Heart left ventricle (tissue), 16 donors: Measurements from ENCODE around the gene DGKG. TPM values are rescaled to one million over a fixed set of nuclear protein-coding genes. Genes with fewer than 3 reads are reported as not detected.

ENCODE experiments used
- ATAC-seq, 4 donors: fragments of 200-7000 bp; cut with Tn5 transposase; one replicate each; pipeline ENCODE4 v1.9.1; 2020 to 2022; ENCODE audit warnings: moderate library complexity in 4 of 4, mild to moderate bottlenecking in 3 of 4, moderate number of reproducible peaks in 1 of 4
- DNase-seq, 5 donors: peaks; one replicate each; pipeline ENCODE4 v3.0.0-alpha.2; 2020
- H3K27ac ChIP-seq, 12 donors: fragments of 200-600 bp; sonication (generic) in 4 of 12; one replicate each; pipeline versions ENCODE4 v1.5.0 to v1.8.0; 2016 to 2022; ENCODE audit warnings: mild to moderate bottlenecking in 2 of 12
- H3K27me3 ChIP-seq, 9 donors: fragments of 200-600 bp; sonication (generic) in 2 of 9; one replicate each; pipeline versions ENCODE4 v1.5.1 to v1.8.0; 2016 to 2022; ENCODE audit warnings: mild to moderate bottlenecking in 3 of 9
- H3K36me3 ChIP-seq, 9 donors: fragments of 200-600 bp; sonication (generic) in 2 of 9; one replicate each; pipeline versions ENCODE4 v1.5.0 to v1.8.0; 2018 to 2022; ENCODE audit warnings: mild to moderate bottlenecking in 2 of 9
- H3K4me1 ChIP-seq, 12 donors: fragments of 200-600 bp; sonication (generic) in 4 of 12; one replicate each; pipeline versions ENCODE4 v1.5.0 to v1.8.0; 2016 to 2022; ENCODE audit warnings: mild to moderate bottlenecking in 3 of 12
- H3K4me3 ChIP-seq, 12 donors: fragments of 200-600 bp; sonication (generic) in 4 of 12; one replicate each; pipeline versions ENCODE4 v1.5.0 to v1.8.0; 2017 to 2022; ENCODE audit warnings: mild to moderate bottlenecking in 9 of 12, moderate library complexity in 4 of 12
- H3K9me3 ChIP-seq, 12 donors: fragments of 200-600 bp; sonication (generic) in 4 of 12; one replicate each; pipeline versions ENCODE4 v1.5.0 to v1.8.0; 2016 to 2022; ENCODE audit warnings: mild to moderate bottlenecking in 1 of 12
- POLR2A ChIP-seq, 2 donors: fragments of 450-650 bp; IDR thresholded peaks; one replicate each; pipeline ENCODE4 v1.6.1; 2017; ENCODE audit warnings: antibody characterized with exemption in 2 of 2, mild to moderate bottlenecking in 2 of 2, moderate library complexity in 2 of 2
- WGBS, 4 donors: extraction: QIAGEN DNeasy Blood & Tissue Kit in 2 of 4; methylation state at CpG; one replicate each; pipeline versions ENCODE4 v1.1.5 to v1.1.7; 2013 to 2018; 5-methylcytosine and 5-hydroxymethylcytosine counted together
- intact Hi-C, 10 donors: fragments of 100-400 bp; cut with DNase I; formaldehyde crosslinking; loops; one replicate each; pipeline versions ENCODE4 v1.11.1 to v1.14.2; 2022
- polyA plus RNA-seq, 2 donors: library from polyadenylated mRNA; stranded (reverse); fragments of 200-250 nt; gene quantifications; one replicate each; pipeline ENCODE4 v1.2.3, GENCODE V29; 2013
- total RNA-seq, 9 donors: library from RNA; depleted of rRNA in 2 of 9; stranded (reverse); fragments of >200 nt in 2 of 9; fragmentation: NEBNext Ultra II Directional in 3 of 9; extraction: Animal tissue kit (Norgen Biotek cat#: 25700) in 3 of 9; gene quantifications; one replicate each; pipeline versions ENCODE4 v1.1.0 to v1.2.4, GENCODE V29; 2016 to 2023
- TF ChIP-seq, protein P1 (sequence below), 12 donors: fragments of 200-600 bp; sonication (generic) in 4 of 12; IDR thresholded peaks; one replicate each; pipeline versions ENCODE4 v1.5.0 to v1.8.0; 2018 to 2022; ENCODE audit warnings: antibody characterized with exemption in 12 of 12, mild to moderate bottlenecking in 5 of 12
- donor health status: ischemic (EF 13 %, LVEDD 7.1; RV severe dilation, severe dysfunction).
- donor health status: healthy with polysubstance abuse.
- donor health status: DM: no; HTN: yes; CAD: no.
- donor health status: DM: no; HTN: no; CAD: no.
- donor health status: ischemic (EF 25% LVEDD 6.9; RV normal size, moderate dysfunction).
- donor health status: ischemic (EF 25% LVEDD 5.7; RV mildly dilated, moderate dysfunction).
- donor health status: healthy.
- donor health status: DM: yes; HTN: yes; CAD: no.
- donor health status: ischemic (EF 35%, LVEDD 5.7; RV mildly dilated, moderate dysfunction).
- donor health status: nonischemic (EF 11% LVEDD 7.7; RV severe dilation, severe dysfunction).
- donor health status: DM: yes; HTN: yes; CAD: no.
- donor health status: PGD.
- donor health status: ischemic (EF 29% LVEDD 5.4; RV normal size, mild dysfunction).
- donor health status: nonischemic (EF 23%, LVEDD 6.1; RV moderate dilation, normal function).

The DGKG gene
- total and polyA plus RNA-seq, 11 donors, result 9.0 to 59.3 (median 32.0) TPM

DNA sequence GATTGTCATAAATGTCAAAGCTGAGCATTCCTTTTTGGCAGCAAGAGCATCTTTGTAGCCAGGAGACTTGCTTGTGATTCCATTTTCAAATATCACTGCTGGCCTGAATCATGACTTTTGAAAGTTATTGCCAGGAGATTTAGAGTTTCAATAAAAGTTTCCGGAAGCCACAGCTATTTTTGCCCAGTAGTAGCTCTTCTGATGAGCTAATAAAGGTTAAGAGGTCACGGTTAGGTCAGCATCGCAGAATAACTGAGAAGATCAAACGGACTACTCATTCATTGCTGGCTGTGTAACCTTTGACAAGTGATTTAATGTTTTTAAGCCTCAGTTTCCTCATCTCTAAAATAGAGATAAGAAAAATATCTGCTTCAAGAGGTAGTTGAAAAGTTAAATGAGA, 148.1 kb downstream of the DGKG start:
- TF ChIP-seq POLR2A (IDR thresholded peaks at IDR 0.05), result no peak
- TF ChIP-seq, protein P1, sequence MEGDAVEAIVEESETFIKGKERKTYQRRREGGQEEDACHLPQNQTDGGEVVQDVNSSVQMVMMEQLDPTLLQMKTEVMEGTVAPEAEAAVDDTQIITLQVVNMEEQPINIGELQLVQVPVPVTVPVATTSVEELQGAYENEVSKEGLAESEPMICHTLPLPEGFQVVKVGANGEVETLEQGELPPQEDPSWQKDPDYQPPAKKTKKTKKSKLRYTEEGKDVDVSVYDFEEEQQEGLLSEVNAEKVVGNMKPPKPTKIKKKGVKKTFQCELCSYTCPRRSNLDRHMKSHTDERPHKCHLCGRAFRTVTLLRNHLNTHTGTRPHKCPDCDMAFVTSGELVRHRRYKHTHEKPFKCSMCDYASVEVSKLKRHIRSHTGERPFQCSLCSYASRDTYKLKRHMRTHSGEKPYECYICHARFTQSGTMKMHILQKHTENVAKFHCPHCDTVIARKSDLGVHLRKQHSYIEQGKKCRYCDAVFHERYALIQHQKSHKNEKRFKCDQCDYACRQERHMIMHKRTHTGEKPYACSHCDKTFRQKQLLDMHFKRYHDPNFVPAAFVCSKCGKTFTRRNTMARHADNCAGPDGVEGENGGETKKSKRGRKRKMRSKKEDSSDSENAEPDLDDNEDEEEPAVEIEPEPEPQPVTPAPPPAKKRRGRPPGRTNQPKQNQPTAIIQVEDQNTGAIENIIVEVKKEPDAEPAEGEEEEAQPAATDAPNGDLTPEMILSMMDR (IDR thresholded peaks at IDR 0.05), result no peak
- no peak for ATAC-seq
- intact Hi-C loops, result loop anchor here in 1 of 10 donors (5.0 kb wide), 1 partner anchor 107 kb away; the partner anchor contains the start of gene ETV5
- WGBS, 4 donors, result 42 to 67% (median 49%) methylated on average over 4 of the region's 4 CpGs
- Histone ChIP-seq H3K36me3 (peaks cover 0 to 15% (median 0%) of the 10 kb centered on the region in 9 donors), H3K27me3 (no peaks in the 10 kb centered on the region), H3K4me1 (peaks cover 0 to 61% (median 33%) of the 10 kb centered on the region in 12 donors), H3K9me3 (no peaks in the 10 kb centered on the region), H3K27ac (no peak overlapping the region), H3K4me3 (no peak overlapping the region)
- no peak for DNase-seq

- peaks cover 0 to 16% (median 0%) of the 10 kb centered on the region in 9 donors for H3K36me3 ChIP-seq
- no peak overlapping the region for H3K27ac ChIP-seq
- TF ChIP-seq POLR2A (IDR thresholded peaks at IDR 0.05), result no peak
- TF ChIP-seq, protein P1 (IDR thresholded peaks at IDR 0.05), result no peak
- DNase-seq, result no peak
- ATAC-seq, result no peak
- no peaks in the 10 kb centered on the region for H3K27me3 ChIP-seq
- WGBS, 4 donors, result 87 to 93% (median 91%) methylated on average over 3 of the region's 3 CpGs
- no peak overlapping the region for H3K4me3 ChIP-seq
- no peaks in the 10 kb centered on the region for H3K9me3 ChIP-seq
- peaks cover 0 to 52% (median 27%) of the 10 kb centered on the region in 12 donors for H3K4me1 ChIP-seq
- intact Hi-C loops, result loop anchor here in 2 of 10 donors (1.0 to 5.0 kb wide), 2 partner anchors 15 to 105 kb away; partner anchors contain the start of gene ETV5 (in 1 of the 2)
Observed at GRCh38 chr3:186212611-186213010, 149.4 kb downstream of the DGKG start.

- TF ChIP-seq POLR2A (IDR thresholded peaks at IDR 0.05), result no peak
- TF ChIP-seq, protein P1 (IDR thresholded peaks at IDR 0.05), result no peak
- no peaks in the 10 kb centered on the region for H3K27me3 ChIP-seq
- DNase-seq (no peak), ATAC-seq (no peak)
- H3K36me3 ChIP-seq, result peaks cover 0 to 20% (median 0%) of the 10 kb centered on the region in 9 donors
- peak overlapping the region; percentile 17 to 81 (median 74) for H3K27ac ChIP-seq
- H3K9me3 ChIP-seq, result no peaks in the 10 kb centered on the region
- peaks cover 0 to 51% (median 26%) of the 10 kb centered on the region in 12 donors for H3K4me1 ChIP-seq
- 84 to 89% (median 88%) methylated on average over 9 of the region's 9 CpGs for WGBS, 4 donors
- intact Hi-C loops, result loop anchor here in 1 of 10 donors (5.0 kb wide), 1 partner anchor 104 kb away; the partner anchor contains the start of gene ETV5
- H3K4me3 ChIP-seq, result no peak overlapping the region
Observed at GRCh38 chr3:186210852-186211500, 151.1 kb downstream of the DGKG start.
